ENCODE data around the gene ATXN7L1. TPM values are rescaled to one million over a fixed set of nuclear protein-coding genes. Genes with fewer than 3 reads are reported as not detected.

ATXN7L1 gene
- total and polyA plus RNA-seq, 2 of the 8 experiments (the other 6 are each of a cell fraction or from before 2014, with no cell fraction given), result 14.3 to 34.0 TPM

GRCh38 chr7:105911961-105912575 is 35.7 kb upstream of the ATXN7L1 start:
- Histone ChIP-seq H3K36me3 (ENCODE audit: control insufficient read depth in 2 of 4, insufficient read depth in 4 of 4, low read length in 3 of 4) (peaks cover 0 to 14% (median 5%) of the 10 kb centered on the region in 4 experiments; a peak in 3 of 8 replicates), H3K9ac (replicated peaks in 1 of 4; ENCODE audit: extremely low read depth in 1 of 4, low read depth in 3 of 4, low read length in 3 of 4) (no peak overlapping the region), H4K20me1 (replicated peaks in 1 of 2; ENCODE audit: control insufficient read depth in 1 of 2, insufficient read depth in 2 of 2, low read length in 2 of 2) (no peaks in the 10 kb centered on the region), H3K27me3 (replicated peaks in 1 of 4; ENCODE audit: control insufficient read depth in 3 of 4, extremely low read depth in 1 of 4, insufficient read depth in 3 of 4, low read length in 3 of 4) (no peaks in the 10 kb centered on the region), H4K91ac (replicated peaks; ENCODE audit: insufficient read length, low read length) (no peak overlapping the region), H3K18ac (ENCODE audit: extremely low read depth, low read length) (no peak overlapping the region), H3K56ac (replicated peaks; ENCODE audit: insufficient read length, low read depth, low read length) (no peak overlapping the region), H2BK120ac (replicated peaks; ENCODE audit: low read depth, low read length) (no peak overlapping the region), H3K14ac (ENCODE audit: insufficient read length) (no peak overlapping the region), H2AK5ac (ENCODE audit: low read depth, low read length) (no peak overlapping the region), H4K8ac (ENCODE audit: extremely low read depth, insufficient read depth, low read length) (no peak overlapping the region), H3K4me1 (replicated peaks in 1 of 4; ENCODE audit: control insufficient read depth in 3 of 4, insufficient read depth in 4 of 4, low read length in 3 of 4) (no peaks in the 10 kb centered on the region), H3K23me2 (ENCODE audit: low read depth, low read length) (no peaks in the 10 kb centered on the region), H2BK5ac (ENCODE audit: low read depth, low read length) (no peak overlapping the region), H3K79me1 (ENCODE audit: low read depth, low read length) (no peaks in the 10 kb centered on the region), H3K4ac (replicated peaks; ENCODE audit: insufficient read length, low read depth, low read length) (no peak overlapping the region), H2BK12ac (ENCODE audit: low read depth, low read length) (no peak overlapping the region), H2AFZ (ENCODE audit: low read length) (no peak overlapping the region), H2BK15ac (ENCODE audit: low read length) (no peak overlapping the region), H3K4me2 (ENCODE audit: insufficient read depth in 1 of 2, low read depth in 2 of 2, low read length in 2 of 2) (no peak overlapping the region), H4K5ac (ENCODE audit: insufficient read length, low read depth, low read length) (no peak overlapping the region), H3K9me3 (ENCODE audit: insufficient read depth in 2 of 2, low read depth in 1 of 2, low read length in 1 of 2) (peaks cover 3 to 4% of the 10 kb centered on the region in 2 experiments; a peak in 2 of 4 replicates), H3K79me2 (ENCODE audit: control insufficient read depth in 1 of 2, insufficient read depth in 2 of 2, low read length in 2 of 2) (no peaks in the 10 kb centered on the region), H3K27ac (ENCODE audit: low read depth, low read length) (no peak overlapping the region), H3K23ac (ENCODE audit: insufficient read length) (no peak overlapping the region), H3K4me3 (ENCODE audit: extremely low read depth in 1 of 4, insufficient read depth in 2 of 4, low read depth in 3 of 4, low read length in 4 of 4) (no peak overlapping the region), H2BK20ac (ENCODE audit: low read length) (no peak overlapping the region)
- CTCF ChIA-PET (ENCODE audit: partially characterized antibody), result interaction anchor here (0.6 to 1.3 kb wide), 3 partner anchors 14 to 119 kb away, joined by 3 read pairs; no protein-coding TSS in a partner anchor
- POLR2A ChIA-PET (ENCODE audit: partially characterized antibody), result no interaction called here
- WGBS, 2 experiments (ENCODE audit: extremely low coverage in 1 of 2, insufficient coverage in 1 of 2, insufficient read length in 1 of 2, insufficient replicate concordance in 2 of 2, low coverage in 1 of 2, low lambda C conversion rate in 2 of 2, missing lambda C conversion rate in 1 of 2), result 94% methylated on average over 4 of the region's 4 CpGs; no CpG with 5 or more reads in 1 of the 2 experiments
- DNase-seq (ENCODE audit: low read depth in 1 of 2, low spot score in 2 of 2), result no peak
- no peak for FAIRE-seq
- TF ChIP-seq EGR1 (IDR thresholded peaks at IDR 0.05; ENCODE audit: borderline replicate concordance, low read depth, low read length) (no peak), SUZ12 (IDR thresholded peaks at IDR 0.05; ENCODE audit: low read length) (no peak), CHD1 (IDR thresholded peaks at IDR 0.05; ENCODE audit: low read depth, low read length) (no peak), RBBP5 (IDR thresholded peaks at IDR 0.05; ENCODE audit: borderline replicate concordance, low read depth, low read length) (no peak), TBP (IDR thresholded peaks at IDR 0.05; ENCODE audit: low read depth, low read length) (no peak), KDM5A (IDR thresholded peaks at IDR 0.05; ENCODE audit: low read length) (no peak), POLR2A (IDR thresholded peaks at IDR 0.05; ENCODE audit: control extremely low read depth in 1 of 2, low read depth in 2 of 2, low read length in 2 of 2) (no peak), MAFK (IDR thresholded peaks at IDR 0.05; ENCODE audit: low read depth, low read length) (no peak), JUN (IDR thresholded peaks at IDR 0.05; ENCODE audit: low read depth, low read length) (no peak), USF2 (IDR thresholded peaks at IDR 0.05; ENCODE audit: low read length) (no peak), EP300 (IDR thresholded peaks at IDR 0.05; ENCODE audit: borderline replicate concordance in 1 of 2, low read depth in 2 of 2, low read length in 2 of 2) (no peak), E2F6 (IDR thresholded peaks at IDR 0.05) (no peak), CREB1 (IDR thresholded peaks at IDR 0.05) (no peak)

Measured in H1 (cell line).